Measurements from ENCODE around the gene MANBA.
A peak's percentile ranks its signal among the peaks of the same experiment; 100 is the strongest.
"Not testable (repeated sequence)": the region's sequence is repeated elsewhere in the genome, so short reads cannot be mapped to it uniquely, and the experiment has no call there.

MANBA gene

DNA sequence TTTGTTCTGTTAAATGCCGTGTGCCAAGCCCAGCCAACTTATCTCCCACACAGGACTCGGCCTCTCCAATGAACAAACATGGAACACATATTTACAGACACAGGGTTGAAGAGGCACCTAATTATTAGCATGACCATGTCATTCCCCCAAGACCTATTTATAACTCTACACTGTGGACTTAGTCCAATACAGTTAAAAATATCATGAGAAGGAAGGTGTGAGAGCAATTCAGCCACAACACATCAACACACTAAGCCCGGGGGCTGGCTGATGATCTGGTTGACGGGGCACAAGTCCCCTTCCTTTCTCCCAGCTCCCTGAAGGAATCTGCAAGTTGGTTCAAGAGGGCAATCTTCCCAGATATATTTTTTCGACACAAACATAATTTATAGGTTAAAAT is 28.1 kb downstream of the MANBA start:
- Histone ChIP-seq H2BK5ac (ENCODE audit: low read depth, low read length, poor library complexity) (no peak overlapping the region), H3K18ac (ENCODE audit: low read length) (no peak overlapping the region), H3K36me3 (ENCODE audit: control insufficient read depth in 1 of 2, insufficient read depth in 2 of 2, low read length in 2 of 2) (peaks cover 24 to 29% of the 10 kb centered on the region in 2 experiments), H2AK5ac (ENCODE audit: low read length) (no peak overlapping the region), H3K23ac (ENCODE audit: low read length) (no peak overlapping the region), H3K9me3 (ENCODE audit: insufficient read depth, low read depth, low read length) (peaks cover 2% of the 10 kb centered on the region), H3K4me2 (ENCODE audit: low read length) (no peak overlapping the region), H3K9ac (ENCODE audit: low read length) (no peak overlapping the region), H2BK120ac (ENCODE audit: insufficient read depth, low read length, poor library complexity) (no peak overlapping the region), H3K4me1 (ENCODE audit: control insufficient read depth in 1 of 2, insufficient read depth in 2 of 2, low read length in 2 of 2) (peaks cover 21 to 29% of the 10 kb centered on the region in 2 experiments), H3K4ac (ENCODE audit: low read depth, low read length) (peak overlapping the region; percentile 43), H2BK12ac (ENCODE audit: low read length) (no peak overlapping the region), H3K27ac (ENCODE audit: low read depth, low read length) (peak overlapping the region; percentile 36), H3K79me1 (ENCODE audit: low read length) (peaks cover 4% of the 10 kb centered on the region), H4K91ac (ENCODE audit: low read depth, low read length) (no peak overlapping the region), H3K14ac (ENCODE audit: low read length) (no peak overlapping the region), H2AFZ (ENCODE audit: insufficient read depth, low read length, poor library complexity) (no peak overlapping the region), H3K4me3 (ENCODE audit: low read depth, low read length) (no peak overlapping the region), H3K79me2 (ENCODE audit: control insufficient read depth, insufficient read depth, low read length, poor library complexity) (peaks cover 5% of the 10 kb centered on the region), H3K27me3 (ENCODE audit: insufficient read depth, low read length) (no peaks in the 10 kb centered on the region), H4K8ac (ENCODE audit: low read depth, low read length) (no peak overlapping the region), H4K12ac (ENCODE audit: low read depth, low read length) (no peak overlapping the region)
- whole genome bisulfite sequencing (ENCODE audit: extremely low coverage, insufficient coverage, insufficient read length): no CpG with 5 or more reads among the region's 5 CpGs
- DNase-seq: no peak

DNA sequence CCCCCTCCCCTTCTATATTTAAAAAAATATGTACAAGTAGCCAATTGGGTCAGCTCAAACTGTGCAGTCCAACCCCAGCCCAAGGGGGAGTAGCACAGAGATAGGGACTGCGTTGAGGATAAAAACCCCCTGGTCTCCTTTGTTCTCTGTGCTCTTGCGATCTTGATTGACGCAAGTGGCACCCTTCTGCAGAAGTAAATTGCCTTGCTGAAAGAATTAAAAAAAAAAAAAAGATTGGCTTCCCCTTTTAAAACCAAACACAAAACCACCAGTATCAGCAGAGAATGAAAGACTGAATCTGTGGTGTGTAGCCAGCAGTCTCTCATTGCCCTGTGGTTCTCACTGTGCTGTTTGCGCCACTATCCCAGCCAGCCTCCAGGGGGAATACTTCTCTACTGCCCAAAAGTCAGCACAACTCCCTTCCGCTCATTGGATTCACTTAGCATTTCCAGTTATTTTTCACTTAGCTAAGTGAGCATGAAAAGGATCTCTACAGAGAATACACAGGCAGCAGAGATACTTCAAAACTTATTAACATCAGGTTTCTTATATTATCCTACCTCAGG is 29.7 kb downstream of the MANBA start:
- H3K79me1 ChIP-seq (ENCODE audit: low read length): peaks cover 4% of the 10 kb centered on the region
- H4K8ac ChIP-seq (ENCODE audit: low read depth, low read length): no peak overlapping the region
- H2AFZ ChIP-seq (ENCODE audit: insufficient read depth, low read length, poor library complexity): no peak overlapping the region
- H3K79me2 ChIP-seq (ENCODE audit: control insufficient read depth, insufficient read depth, low read length, poor library complexity): peaks cover 3% of the 10 kb centered on the region
- H3K18ac ChIP-seq (ENCODE audit: low read length): no peak overlapping the region
- H3K9me3 ChIP-seq (ENCODE audit: insufficient read depth, low read depth, low read length): peaks cover 2% of the 10 kb centered on the region
- peaks cover 15 to 23% of the 10 kb centered on the region in 2 experiments for H3K4me1 ChIP-seq (ENCODE audit: control insufficient read depth in 1 of 2, insufficient read depth in 2 of 2, low read length in 2 of 2)
- H3K9ac ChIP-seq (ENCODE audit: low read length): no peak overlapping the region
- no CpG with 5 or more reads among the region's 5 CpGs for WGBS (ENCODE audit: extremely low coverage, insufficient coverage, insufficient read length)
- no peaks in the 10 kb centered on the region for H3K27me3 ChIP-seq (ENCODE audit: insufficient read depth, low read length)
- no peak overlapping the region for H3K4me2 ChIP-seq (ENCODE audit: low read length)
- H2BK12ac ChIP-seq (ENCODE audit: low read length): no peak overlapping the region
- H3K23ac ChIP-seq (ENCODE audit: low read length): no peak overlapping the region
- no peak overlapping the region for H4K91ac ChIP-seq (ENCODE audit: low read depth, low read length)
- no peak overlapping the region for H2BK5ac ChIP-seq (ENCODE audit: low read depth, low read length, poor library complexity)
- H2BK120ac ChIP-seq (ENCODE audit: insufficient read depth, low read length, poor library complexity): no peak overlapping the region
- peak overlapping the region; percentile 16 for H3K4ac ChIP-seq (ENCODE audit: low read depth, low read length)
- no peak overlapping the region for H3K14ac ChIP-seq (ENCODE audit: low read length)
- H4K12ac ChIP-seq (ENCODE audit: low read depth, low read length): no peak overlapping the region
- H3K27ac ChIP-seq (ENCODE audit: low read depth, low read length): no peak overlapping the region
- H2AK5ac ChIP-seq (ENCODE audit: low read length): no peak overlapping the region
- H3K36me3 ChIP-seq (ENCODE audit: control insufficient read depth in 1 of 2, insufficient read depth in 2 of 2, low read length in 2 of 2): peaks cover 24 to 33% of the 10 kb centered on the region in 2 experiments
- no peak overlapping the region for H3K4me3 ChIP-seq (ENCODE audit: low read depth, low read length)
- peak; percentile 33 to 57 for DNase-seq

DNA sequence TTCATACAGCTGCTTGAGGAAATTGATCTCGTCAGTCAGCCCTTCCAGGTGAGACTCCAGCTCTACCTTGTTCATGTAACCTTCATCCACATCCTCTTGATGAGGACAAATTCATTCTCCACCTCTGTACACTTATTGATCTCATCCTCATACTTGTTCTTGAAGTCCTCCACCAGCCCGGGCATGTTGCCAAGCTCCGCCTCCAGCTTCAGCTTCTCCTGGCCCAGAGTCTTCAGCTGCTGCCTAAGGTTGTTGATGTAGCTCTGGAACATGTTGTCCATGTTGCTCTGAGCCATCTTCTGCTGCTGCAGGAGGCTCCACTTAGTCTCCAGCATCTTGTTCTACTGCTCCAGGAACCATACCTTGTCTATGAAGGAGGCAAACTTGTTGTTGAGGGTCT is 31.3 kb downstream of the MANBA start:
- H3K36me3 ChIP-seq (ENCODE audit: control insufficient read depth in 1 of 2, insufficient read depth in 2 of 2, low read length in 2 of 2): peaks cover 22 to 33% of the 10 kb centered on the region in 2 experiments
- H3K14ac ChIP-seq (ENCODE audit: low read length); H4K8ac ChIP-seq (ENCODE audit: low read depth, low read length); H2BK120ac ChIP-seq (ENCODE audit: insufficient read depth, low read length, poor library complexity); H3K4me2 ChIP-seq (ENCODE audit: low read length); H2BK5ac ChIP-seq (ENCODE audit: low read depth, low read length, poor library complexity); H3K79me2 ChIP-seq (ENCODE audit: control insufficient read depth, insufficient read depth, low read length, poor library complexity); H2BK12ac ChIP-seq (ENCODE audit: low read length); H3K9me3 ChIP-seq (ENCODE audit: insufficient read depth, low read depth, low read length); H2AFZ ChIP-seq (ENCODE audit: insufficient read depth, low read length, poor library complexity); H3K4ac ChIP-seq (ENCODE audit: low read depth, low read length); H4K12ac ChIP-seq (ENCODE audit: low read depth, low read length); H3K27ac ChIP-seq (ENCODE audit: low read depth, low read length); H3K27me3 ChIP-seq (ENCODE audit: insufficient read depth, low read length); H3K79me1 ChIP-seq (ENCODE audit: low read length); H4K91ac ChIP-seq (ENCODE audit: low read depth, low read length); H3K18ac ChIP-seq (ENCODE audit: low read length); H3K9ac ChIP-seq (ENCODE audit: low read length); H3K23ac ChIP-seq (ENCODE audit: low read length); DNase-seq; H3K4me3 ChIP-seq (ENCODE audit: low read depth, low read length); H2AK5ac ChIP-seq (ENCODE audit: low read length): not testable (repeated sequence)
- H3K4me1 ChIP-seq (ENCODE audit: control insufficient read depth in 1 of 2, insufficient read depth in 2 of 2, low read length in 2 of 2): peaks cover 8 to 16% of the 10 kb centered on the region in 2 experiments
- no CpG with 5 or more reads among the region's 3 CpGs for WGBS (ENCODE audit: extremely low coverage, insufficient coverage, insufficient read length)

DNA sequence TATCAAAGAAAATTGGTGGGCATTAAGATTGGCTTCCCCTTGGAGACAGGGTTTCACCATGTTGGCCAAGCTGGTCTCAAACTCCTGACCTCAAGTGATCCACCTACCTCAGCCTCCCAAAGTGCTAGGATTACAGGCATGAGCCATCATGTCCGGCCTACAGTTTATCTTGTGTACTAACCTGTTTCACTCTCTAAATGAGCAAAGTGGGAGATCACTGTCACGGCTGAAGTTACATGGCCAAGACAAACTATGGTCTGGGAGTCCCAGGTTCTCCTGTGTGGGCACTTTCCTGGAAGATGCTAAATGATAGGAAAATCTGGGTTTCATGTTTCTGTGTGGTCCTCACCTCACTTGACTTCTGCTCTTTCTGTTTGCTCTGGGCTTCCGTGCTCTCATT is 33.8 kb downstream of the MANBA start:
- not testable (repeated sequence) for H3K79me1 ChIP-seq (ENCODE audit: low read length); H4K8ac ChIP-seq (ENCODE audit: low read depth, low read length); H3K27me3 ChIP-seq (ENCODE audit: insufficient read depth, low read length); H3K4me1 ChIP-seq (ENCODE audit: control insufficient read depth in 1 of 2, insufficient read depth in 2 of 2, low read length in 2 of 2); DNase-seq; H3K9ac ChIP-seq (ENCODE audit: low read length); H3K9me3 ChIP-seq (ENCODE audit: insufficient read depth, low read depth, low read length); H2BK120ac ChIP-seq (ENCODE audit: insufficient read depth, low read length, poor library complexity); H3K4me3 ChIP-seq (ENCODE audit: low read depth, low read length); H2BK5ac ChIP-seq (ENCODE audit: low read depth, low read length, poor library complexity); H3K4me2 ChIP-seq (ENCODE audit: low read length); H3K18ac ChIP-seq (ENCODE audit: low read length); H3K79me2 ChIP-seq (ENCODE audit: control insufficient read depth, insufficient read depth, low read length, poor library complexity); H3K23ac ChIP-seq (ENCODE audit: low read length); H4K12ac ChIP-seq (ENCODE audit: low read depth, low read length); H2AK5ac ChIP-seq (ENCODE audit: low read length); H3K14ac ChIP-seq (ENCODE audit: low read length); H2BK12ac ChIP-seq (ENCODE audit: low read length); H2AFZ ChIP-seq (ENCODE audit: insufficient read depth, low read length, poor library complexity); H3K27ac ChIP-seq (ENCODE audit: low read depth, low read length)
- Histone ChIP-seq H3K4ac (ENCODE audit: low read depth, low read length) (peak overlapping the region; percentile 66), H4K91ac (ENCODE audit: low read depth, low read length) (peak overlapping the region; percentile 17), H3K36me3 (ENCODE audit: control insufficient read depth in 1 of 2, insufficient read depth in 2 of 2, low read length in 2 of 2) (peaks cover 24 to 32% of the 10 kb centered on the region in 2 experiments)
- no CpG with 5 or more reads among the region's 3 CpGs for WGBS (ENCODE audit: extremely low coverage, insufficient coverage, insufficient read length)

All from trophoblast cell (in vitro differentiated cells and primary cell).